Measurements from ENCODE around the gene NEDD4. TPM values are rescaled to one million over a fixed set of nuclear protein-coding genes. Genes with fewer than 3 reads are reported as not detected.

The NEDD4 gene
- polyA plus RNA-seq, 1 donor from 2014 or later, result 1.6 TPM

- no peaks in the 10 kb centered on the region for H3K27me3 ChIP-seq (ENCODE audit: insufficient read depth, low read depth, low read length)
- no peak for TF ChIP-seq EP300 (conservative IDR thresholded peaks at IDR 0.05; ENCODE audit: poor library complexity, severe bottlenecking)
- TF ChIP-seq, protein P1, sequence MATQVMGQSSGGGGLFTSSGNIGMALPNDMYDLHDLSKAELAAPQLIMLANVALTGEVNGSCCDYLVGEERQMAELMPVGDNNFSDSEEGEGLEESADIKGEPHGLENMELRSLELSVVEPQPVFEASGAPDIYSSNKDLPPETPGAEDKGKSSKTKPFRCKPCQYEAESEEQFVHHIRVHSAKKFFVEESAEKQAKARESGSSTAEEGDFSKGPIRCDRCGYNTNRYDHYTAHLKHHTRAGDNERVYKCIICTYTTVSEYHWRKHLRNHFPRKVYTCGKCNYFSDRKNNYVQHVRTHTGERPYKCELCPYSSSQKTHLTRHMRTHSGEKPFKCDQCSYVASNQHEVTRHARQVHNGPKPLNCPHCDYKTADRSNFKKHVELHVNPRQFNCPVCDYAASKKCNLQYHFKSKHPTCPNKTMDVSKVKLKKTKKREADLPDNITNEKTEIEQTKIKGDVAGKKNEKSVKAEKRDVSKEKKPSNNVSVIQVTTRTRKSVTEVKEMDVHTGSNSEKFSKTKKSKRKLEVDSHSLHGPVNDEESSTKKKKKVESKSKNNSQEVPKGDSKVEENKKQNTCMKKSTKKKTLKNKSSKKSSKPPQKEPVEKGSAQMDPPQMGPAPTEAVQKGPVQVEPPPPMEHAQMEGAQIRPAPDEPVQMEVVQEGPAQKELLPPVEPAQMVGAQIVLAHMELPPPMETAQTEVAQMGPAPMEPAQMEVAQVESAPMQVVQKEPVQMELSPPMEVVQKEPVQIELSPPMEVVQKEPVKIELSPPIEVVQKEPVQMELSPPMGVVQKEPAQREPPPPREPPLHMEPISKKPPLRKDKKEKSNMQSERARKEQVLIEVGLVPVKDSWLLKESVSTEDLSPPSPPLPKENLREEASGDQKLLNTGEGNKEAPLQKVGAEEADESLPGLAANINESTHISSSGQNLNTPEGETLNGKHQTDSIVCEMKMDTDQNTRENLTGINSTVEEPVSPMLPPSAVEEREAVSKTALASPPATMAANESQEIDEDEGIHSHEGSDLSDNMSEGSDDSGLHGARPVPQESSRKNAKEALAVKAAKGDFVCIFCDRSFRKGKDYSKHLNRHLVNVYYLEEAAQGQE (IDR thresholded peaks at IDR 0.05; ENCODE audit: borderline replicate concordance), result no peak
- no peak for TF ChIP-seq RAD21 (conservative IDR thresholded peaks at IDR 0.05)
- TF ChIP-seq POLR2AphosphoS5 (IDR thresholded peaks at IDR 0.05), result no peak
- TF ChIP-seq SMC3 (conservative IDR thresholded peaks at IDR 0.05; ENCODE audit: poor library complexity), result no peak
- no peak for TF ChIP-seq TAF1 (IDR thresholded peaks at IDR 0.05; ENCODE audit: low read depth)
- TF ChIP-seq MXI1 (conservative IDR thresholded peaks at IDR 0.05; ENCODE audit: poor library complexity, severe bottlenecking), result no peak
- TF ChIP-seq CTCF (IDR thresholded peaks at IDR 0.05; ENCODE audit: poor library complexity, severe bottlenecking), result no peak
- no peak for TF ChIP-seq EZH2 (IDR thresholded peaks at IDR 0.05; ENCODE audit: borderline replicate concordance, insufficient read depth, low read length, poor library complexity, severe bottlenecking)
- no peaks in the 10 kb centered on the region for H4K20me1 ChIP-seq (ENCODE audit: insufficient read depth)
- no peaks in the 10 kb centered on the region for H3K9me3 ChIP-seq (ENCODE audit: low read length)
- no peaks in the 10 kb centered on the region for H3F3A ChIP-seq (ENCODE audit: insufficient read depth, low read length, poor library complexity, severe bottlenecking)
- H3K9me2 ChIP-seq (ENCODE audit: insufficient read depth, low read length), result no peaks in the 10 kb centered on the region
- no peaks in the 10 kb centered on the region for H3K36me3 ChIP-seq (ENCODE audit: insufficient read depth, low read length)
- H3K9ac ChIP-seq (ENCODE audit: low read length), result no peak overlapping the region
- H3K79me2 ChIP-seq (replicated peaks; ENCODE audit: insufficient read depth, low read length), result no peaks in the 10 kb centered on the region
- H3K4me3 ChIP-seq (ENCODE audit: low read length), result no peak overlapping the region
- no peak overlapping the region for H3K4me2 ChIP-seq (ENCODE audit: low read length)
- H2AFZ ChIP-seq (ENCODE audit: low read depth, low read length), result no peak overlapping the region
- H3K27ac ChIP-seq (ENCODE audit: low read length), result no peak overlapping the region
Measured at GRCh38 chr15:56019819-56020486, 26.5 kb upstream of the NEDD4 start.

DNA sequence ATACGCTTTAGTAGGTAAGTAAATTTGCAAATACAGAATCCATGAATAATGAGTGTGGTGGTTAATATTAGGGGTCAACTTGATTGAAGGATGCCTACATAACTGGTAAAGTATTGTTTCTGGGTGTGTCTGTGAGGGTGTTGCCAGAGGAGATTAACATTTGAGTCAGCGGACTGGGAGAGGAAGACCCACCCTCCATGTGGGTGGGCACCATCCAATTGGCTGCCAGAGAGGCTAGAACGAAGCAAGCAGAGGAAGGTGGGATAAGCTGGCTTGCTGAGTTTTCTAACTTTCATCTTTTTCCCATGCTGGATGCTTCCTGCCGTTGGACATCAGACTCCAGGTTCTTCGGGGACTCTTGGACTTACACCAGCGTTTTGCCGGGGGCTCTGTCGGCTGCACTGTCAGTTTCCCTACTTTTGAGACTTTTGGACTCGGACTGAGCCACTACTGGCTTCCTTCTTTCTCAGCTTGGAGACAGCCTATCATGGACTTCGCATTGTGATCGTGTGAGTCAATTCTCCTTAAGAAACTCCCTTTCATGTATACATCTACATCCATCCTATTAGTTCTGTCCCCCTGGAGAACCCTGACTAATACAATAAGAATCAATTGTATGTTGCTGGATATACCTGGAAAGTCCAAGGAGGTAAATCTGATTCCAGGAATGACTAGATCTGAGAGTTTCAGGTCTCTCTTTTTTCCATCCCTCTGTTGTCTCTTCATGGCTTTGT, 25.8 kb upstream of the NEDD4 start:
- Histone ChIP-seq H3K4me3 (ENCODE audit: low read length) (no peak overlapping the region), H3F3A (ENCODE audit: insufficient read depth, low read length, poor library complexity, severe bottlenecking) (no peaks in the 10 kb centered on the region), H3K27ac (ENCODE audit: low read length) (no peak overlapping the region), H3K4me2 (ENCODE audit: low read length) (no peak overlapping the region), H2AFZ (ENCODE audit: low read depth, low read length) (no peak overlapping the region), H3K9me3 (ENCODE audit: low read length) (no peaks in the 10 kb centered on the region), H3K27me3 (ENCODE audit: insufficient read depth, low read depth, low read length) (no peaks in the 10 kb centered on the region), H3K79me2 (replicated peaks; ENCODE audit: insufficient read depth, low read length) (no peaks in the 10 kb centered on the region), H3K9me2 (ENCODE audit: insufficient read depth, low read length) (no peaks in the 10 kb centered on the region), H4K20me1 (ENCODE audit: insufficient read depth) (no peaks in the 10 kb centered on the region), H3K36me3 (ENCODE audit: insufficient read depth, low read length) (no peaks in the 10 kb centered on the region), H3K9ac (ENCODE audit: low read length) (no peak overlapping the region)
- TF ChIP-seq EP300 (conservative IDR thresholded peaks at IDR 0.05; ENCODE audit: poor library complexity, severe bottlenecking) (no peak), RAD21 (conservative IDR thresholded peaks at IDR 0.05) (no peak), TAF1 (IDR thresholded peaks at IDR 0.05; ENCODE audit: low read depth) (no peak), CTCF (IDR thresholded peaks at IDR 0.05; ENCODE audit: poor library complexity, severe bottlenecking) (no peak), POLR2AphosphoS5 (IDR thresholded peaks at IDR 0.05) (no peak), SMC3 (conservative IDR thresholded peaks at IDR 0.05; ENCODE audit: poor library complexity) (no peak)
- TF ChIP-seq, protein P1 (IDR thresholded peaks at IDR 0.05; ENCODE audit: borderline replicate concordance), result no peak

Measured in neural cell (in vitro differentiated cells).